ENCODE data around the gene IWS1. TPM values are rescaled to one million over a fixed set of nuclear protein-coding genes. Genes with fewer than 3 reads are reported as not detected.

The IWS1 gene
- total RNA-seq, 1 donor from 2014 or later = 77.1 TPM

DNA sequence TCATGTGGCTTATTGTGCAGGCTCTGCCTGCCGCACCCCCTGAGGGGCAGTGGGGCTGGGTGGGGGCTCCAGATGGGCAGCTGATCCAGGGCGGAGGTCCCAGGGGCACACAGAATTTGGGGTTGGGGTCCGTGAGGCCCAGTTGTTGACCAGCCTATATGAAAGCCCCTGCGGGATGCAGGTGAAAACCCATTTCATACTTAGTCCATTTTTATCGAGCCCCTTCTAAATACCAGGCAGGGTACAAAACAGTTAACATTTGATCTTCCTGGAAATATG lies 39.8 kb upstream of the IWS1 start:
- TF ChIP-seq, protein P1, sequence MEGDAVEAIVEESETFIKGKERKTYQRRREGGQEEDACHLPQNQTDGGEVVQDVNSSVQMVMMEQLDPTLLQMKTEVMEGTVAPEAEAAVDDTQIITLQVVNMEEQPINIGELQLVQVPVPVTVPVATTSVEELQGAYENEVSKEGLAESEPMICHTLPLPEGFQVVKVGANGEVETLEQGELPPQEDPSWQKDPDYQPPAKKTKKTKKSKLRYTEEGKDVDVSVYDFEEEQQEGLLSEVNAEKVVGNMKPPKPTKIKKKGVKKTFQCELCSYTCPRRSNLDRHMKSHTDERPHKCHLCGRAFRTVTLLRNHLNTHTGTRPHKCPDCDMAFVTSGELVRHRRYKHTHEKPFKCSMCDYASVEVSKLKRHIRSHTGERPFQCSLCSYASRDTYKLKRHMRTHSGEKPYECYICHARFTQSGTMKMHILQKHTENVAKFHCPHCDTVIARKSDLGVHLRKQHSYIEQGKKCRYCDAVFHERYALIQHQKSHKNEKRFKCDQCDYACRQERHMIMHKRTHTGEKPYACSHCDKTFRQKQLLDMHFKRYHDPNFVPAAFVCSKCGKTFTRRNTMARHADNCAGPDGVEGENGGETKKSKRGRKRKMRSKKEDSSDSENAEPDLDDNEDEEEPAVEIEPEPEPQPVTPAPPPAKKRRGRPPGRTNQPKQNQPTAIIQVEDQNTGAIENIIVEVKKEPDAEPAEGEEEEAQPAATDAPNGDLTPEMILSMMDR (conservative IDR thresholded peaks at IDR 0.05; ENCODE audit: low read depth, low read length) = no peak
- DNase-seq (ENCODE audit: low read depth) = no peak
- no peak overlapping the region for H3K4me3 ChIP-seq (ENCODE audit: low read depth, low read length)

DNA sequence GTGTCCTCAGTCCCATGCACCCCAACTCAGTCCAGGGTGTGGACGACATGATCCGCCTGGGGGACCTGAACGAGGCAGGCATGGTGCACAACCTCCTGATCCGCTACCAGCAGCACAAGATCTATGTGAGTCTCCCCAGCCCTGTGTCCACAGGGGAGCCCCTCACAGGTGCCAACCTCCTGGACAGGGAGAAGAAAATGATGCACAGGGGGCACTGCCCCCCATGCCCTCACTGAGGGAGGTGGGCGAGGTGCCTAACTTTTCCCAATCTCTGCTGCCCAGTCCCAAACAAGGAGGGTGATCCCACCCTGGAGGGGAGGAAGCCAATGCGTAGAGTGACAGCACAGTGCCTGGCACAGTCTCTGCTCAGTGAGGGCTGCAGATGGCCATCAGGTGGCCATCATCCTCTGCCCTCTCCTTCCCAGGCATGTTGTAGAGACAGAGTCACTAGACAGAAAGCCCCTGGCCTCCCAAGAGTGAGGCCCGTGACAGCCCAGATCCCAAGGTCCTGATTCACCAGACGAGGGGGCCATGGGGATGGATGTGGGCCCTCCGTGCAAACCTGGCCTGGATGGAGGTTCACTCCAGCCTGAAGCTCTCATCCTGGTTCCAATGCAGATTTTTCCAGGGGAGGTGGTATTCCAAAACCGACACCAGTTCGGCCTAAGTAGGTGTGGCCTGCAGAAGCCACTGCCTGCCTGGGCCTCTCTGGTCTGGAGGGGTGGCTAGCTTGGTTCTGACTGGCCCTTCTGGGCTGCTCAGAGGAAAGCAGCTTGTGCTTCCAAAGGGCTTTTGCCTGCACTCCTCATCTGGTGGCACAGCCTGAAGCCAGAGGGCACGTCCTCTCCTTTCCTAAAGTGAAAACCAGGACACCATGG lies 39.2 kb upstream of the IWS1 start:
- H3K4me3 ChIP-seq (ENCODE audit: low read depth, low read length) = no peak overlapping the region
- no peak for DNase-seq (ENCODE audit: low read depth)
- TF ChIP-seq, protein P1 (conservative IDR thresholded peaks at IDR 0.05; ENCODE audit: low read depth, low read length) = no peak

DNA sequence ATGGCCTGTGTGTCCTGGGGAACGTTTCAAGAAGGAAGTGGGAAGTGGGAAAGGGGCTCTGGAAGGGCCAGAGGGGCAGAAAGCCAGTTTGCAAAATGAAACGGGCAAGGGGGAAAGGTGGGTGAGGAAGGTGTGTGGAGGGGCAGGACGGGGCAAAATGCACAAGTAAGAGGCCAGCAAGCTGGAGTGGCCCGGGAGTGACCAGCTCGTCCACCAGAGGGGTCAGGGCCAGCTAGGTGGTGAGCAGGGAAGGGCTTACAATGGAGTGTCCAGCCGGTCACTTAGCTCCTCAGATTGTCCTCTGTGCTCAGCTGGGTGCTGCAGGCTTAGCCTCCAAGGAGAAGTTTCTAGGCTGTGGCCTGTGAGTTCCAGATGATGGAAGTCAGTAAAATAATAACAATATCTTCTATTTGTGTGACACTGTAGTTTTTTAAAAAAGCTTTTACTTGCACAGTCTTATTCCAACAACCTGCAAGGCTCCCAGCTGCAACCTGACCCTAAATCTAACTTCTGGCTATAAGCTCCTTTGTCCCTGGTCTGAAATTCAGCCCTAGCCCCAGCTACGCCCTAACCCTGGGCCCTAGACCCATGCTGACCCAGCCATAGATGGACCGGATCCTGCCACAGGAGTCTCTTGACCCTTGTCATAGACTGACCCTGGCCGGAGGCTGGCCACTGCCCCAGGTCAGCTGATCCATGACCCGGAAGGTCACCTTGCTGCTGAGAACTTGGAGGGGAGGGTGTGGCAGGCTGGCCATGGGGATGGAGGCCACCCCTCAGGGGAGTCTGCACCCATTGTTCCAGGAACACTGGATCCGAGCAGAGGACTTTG lies 38.4 kb upstream of the IWS1 start:
- no peak for DNase-seq (ENCODE audit: low read depth)
- TF ChIP-seq, protein P1 (conservative IDR thresholded peaks at IDR 0.05; ENCODE audit: low read depth, low read length) = no peak
- H3K4me3 ChIP-seq (ENCODE audit: low read depth, low read length) = no peak overlapping the region

DNA sequence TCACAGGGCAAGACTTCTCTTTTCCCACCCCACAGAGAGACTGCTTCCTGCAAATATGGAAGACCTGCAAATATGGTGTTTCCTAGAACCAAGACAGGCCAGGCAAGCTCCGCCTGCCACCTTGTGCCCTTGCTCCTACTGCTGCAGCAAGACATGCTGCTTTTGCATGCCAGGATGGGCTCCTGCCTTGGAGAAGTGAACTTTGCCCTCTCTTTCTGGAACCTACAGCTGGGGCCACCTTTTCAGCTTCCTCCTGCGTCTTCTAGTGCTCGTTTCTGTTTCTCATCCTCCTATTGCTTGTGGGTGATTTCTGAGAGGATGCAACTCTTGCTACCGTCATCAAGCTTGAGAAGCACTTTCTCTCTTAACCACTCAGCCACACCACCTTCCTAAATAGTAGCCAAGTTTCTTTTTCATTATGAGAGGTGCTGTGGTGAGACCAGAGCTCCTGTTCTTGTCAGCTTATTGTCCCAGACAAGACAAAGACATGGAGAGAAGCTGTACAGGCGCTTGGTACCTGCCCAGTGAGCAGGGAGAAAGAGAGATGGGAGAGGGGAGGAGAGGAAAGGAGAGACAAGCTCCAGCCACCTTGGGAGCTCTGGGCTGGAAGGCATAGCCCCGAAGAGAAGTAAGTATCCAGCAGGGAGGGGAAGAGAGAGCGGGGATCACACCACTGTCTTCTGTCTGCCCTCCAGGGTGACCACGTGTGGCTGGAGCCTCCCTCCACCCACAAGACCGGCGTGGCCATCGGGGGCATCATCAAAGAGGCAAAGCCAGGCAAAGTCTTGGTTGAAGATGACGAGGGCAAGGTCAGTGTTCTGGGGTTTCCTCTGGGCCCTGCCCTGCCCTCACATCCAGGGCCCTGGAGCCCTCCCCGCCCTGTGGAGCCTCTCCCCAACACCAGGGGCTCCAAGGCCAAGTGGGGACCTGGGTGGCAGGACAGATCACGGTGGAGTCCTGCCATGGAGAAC lies 37.5 kb upstream of the IWS1 start:
- TF ChIP-seq, protein P1 (conservative IDR thresholded peaks at IDR 0.05; ENCODE audit: low read depth, low read length) = no peak
- no peak overlapping the region for H3K4me3 ChIP-seq (ENCODE audit: low read depth, low read length)
- no peak for DNase-seq (ENCODE audit: low read depth)

DNA sequence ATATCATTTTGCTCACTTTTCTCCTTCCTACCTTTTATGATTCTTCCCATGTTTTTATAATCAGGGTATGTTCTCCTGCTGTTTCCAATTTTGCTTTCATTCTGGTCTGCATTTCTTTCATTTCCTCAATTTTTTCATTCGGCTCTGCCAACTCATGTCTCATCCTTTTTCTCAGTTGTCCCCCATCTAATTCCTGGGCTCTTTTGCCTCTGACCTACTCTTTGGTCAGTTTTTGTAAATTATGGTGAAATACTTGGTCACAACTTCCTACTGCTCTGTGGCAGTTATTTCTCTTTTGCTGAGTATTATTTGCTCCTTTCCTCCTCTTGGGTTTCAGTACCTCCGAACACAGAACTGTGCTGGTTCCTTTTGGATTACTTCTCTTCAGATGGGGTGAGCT lies 36.6 kb upstream of the IWS1 start:
- H3K4me3 ChIP-seq (ENCODE audit: low read depth, low read length) = no peak overlapping the region
- TF ChIP-seq, protein P1 (conservative IDR thresholded peaks at IDR 0.05; ENCODE audit: low read depth, low read length) = no peak
- DNase-seq (ENCODE audit: low read depth) = no peak

DNA sequence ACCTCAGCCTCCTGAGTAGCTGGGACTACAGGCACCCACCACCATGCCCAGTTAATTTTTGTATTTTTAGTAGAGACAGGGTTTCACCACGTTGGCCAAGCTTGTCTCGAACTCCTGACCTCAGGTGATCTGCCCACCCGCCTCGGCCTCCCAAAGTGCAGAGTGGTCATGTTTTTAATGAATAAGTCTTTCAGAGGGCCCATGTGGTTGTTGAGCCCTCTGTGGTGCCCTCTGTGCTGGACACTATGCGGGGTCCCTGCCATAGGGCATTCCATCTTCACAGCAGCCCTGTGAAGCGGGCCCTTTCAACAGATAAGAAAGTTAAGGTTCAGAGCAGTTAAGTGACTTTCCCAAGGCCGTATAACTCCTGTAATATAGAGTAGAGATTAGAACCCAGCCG lies 35.1 kb upstream of the IWS1 start:
- H3K4me3 ChIP-seq (ENCODE audit: low read depth, low read length) = no peak overlapping the region
- no peak for DNase-seq (ENCODE audit: low read depth)
- TF ChIP-seq, protein P1 (conservative IDR thresholded peaks at IDR 0.05; ENCODE audit: low read depth, low read length) = no peak
